SK-N-SH (cell line): ENCODE results near the gene TIMELESS.

Experiments
- NFIC ChIP-seq: IDR thresholded peaks from 2 replicates; pipeline ENCODE4 v1.4.0; 2012; ENCODE audit warnings: borderline replicate concordance
- TAF1 ChIP-seq: IDR thresholded peaks from 2 replicates; pipeline ENCODE4 v1.6.1; 2012; ENCODE audit warnings: low read depth, mild to moderate bottlenecking, low read length, moderate library complexity, borderline replicate concordance

- TF ChIP-seq NFIC, result no peak
- no peak for TF ChIP-seq TAF1
Measured at GRCh38 chr12:56374726-56375597, 74.3 kb downstream of the TIMELESS start.
